ENCODE results near the gene ANKRD33B.

ANKRD33B gene

GRCh38 chr5:10530601-10531320, 33.1 kb upstream of the ANKRD33B start:
- Histone ChIP-seq H3K9me3 (ENCODE audit: control insufficient read depth, insufficient read depth, low read length) (no peaks in the 10 kb centered on the region), H3K36me3 (ENCODE audit: insufficient read depth, low read length) (no peaks in the 10 kb centered on the region), H3K9ac (ENCODE audit: low read depth, low read length) (no peak overlapping the region), H3K4me1 (ENCODE audit: insufficient read depth, low read length) (peaks cover 10% of the 10 kb centered on the region; the same call in 1 of the 2 replicates)

DNA sequence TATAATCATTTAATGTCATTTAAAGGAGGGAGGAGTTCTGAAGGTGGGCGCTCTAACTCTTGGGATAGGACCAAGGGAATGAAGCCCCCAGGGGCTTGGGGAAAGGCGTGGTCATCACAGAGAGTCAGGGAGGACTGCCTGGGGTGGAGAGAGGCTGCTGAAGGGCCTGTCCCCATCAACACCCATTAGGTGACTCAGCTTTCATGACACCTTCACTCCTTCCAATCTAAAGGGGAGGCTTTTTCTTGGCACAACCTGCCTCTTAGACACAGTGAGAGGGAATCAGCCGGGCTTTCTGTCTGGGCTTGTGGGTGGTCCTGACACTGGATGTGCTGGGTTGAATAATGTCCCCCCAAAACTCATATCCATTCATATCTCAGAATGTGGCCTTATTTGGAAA, 31.4 kb upstream of the ANKRD33B start:
- H3K9me3 ChIP-seq (ENCODE audit: control insufficient read depth, insufficient read depth, low read length), result no peaks in the 10 kb centered on the region
- H3K4me1 ChIP-seq (ENCODE audit: insufficient read depth, low read length), result peaks cover 11% of the 10 kb centered on the region; the same call in 1 of the 2 replicates
- no peak overlapping the region for H3K9ac ChIP-seq (ENCODE audit: low read depth, low read length)
- no peaks in the 10 kb centered on the region for H3K36me3 ChIP-seq (ENCODE audit: insufficient read depth, low read length)

DNA sequence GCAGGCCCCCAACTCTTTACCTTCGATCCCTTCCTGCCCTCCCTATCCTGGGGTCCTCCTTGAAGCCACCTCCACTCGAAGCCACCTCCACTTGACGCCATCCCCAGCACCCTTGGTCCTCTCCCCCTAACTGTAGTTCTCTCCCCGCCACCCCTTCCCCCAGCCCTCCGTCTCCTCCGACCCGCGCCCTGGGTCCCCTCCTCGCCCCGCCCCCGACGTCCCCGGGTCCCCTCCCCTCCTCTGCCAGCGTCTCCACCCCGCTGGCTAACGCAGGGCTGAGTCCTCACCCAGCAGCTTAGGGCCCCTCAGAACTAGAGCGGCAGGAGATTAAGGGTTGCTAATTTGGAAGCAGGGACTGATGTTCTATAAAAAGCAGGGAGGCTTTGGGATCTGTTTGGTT, 30.6 kb upstream of the ANKRD33B start:
- Histone ChIP-seq H3K36me3 (ENCODE audit: insufficient read depth, low read length) (no peaks in the 10 kb centered on the region), H3K9ac (ENCODE audit: low read depth, low read length) (no peak overlapping the region), H3K4me1 (ENCODE audit: insufficient read depth, low read length) (peaks cover 9% of the 10 kb centered on the region; the same call in 1 of the 2 replicates), H3K9me3 (ENCODE audit: control insufficient read depth, insufficient read depth, low read length) (no peaks in the 10 kb centered on the region)

GRCh38 chr5:10534561-10535530, 29.0 kb upstream of the ANKRD33B start:
- Histone ChIP-seq H3K36me3 (ENCODE audit: insufficient read depth, low read length) (no peaks in the 10 kb centered on the region), H3K9me3 (ENCODE audit: control insufficient read depth, insufficient read depth, low read length) (no peaks in the 10 kb centered on the region), H3K4me1 (ENCODE audit: insufficient read depth, low read length) (peaks cover 5% of the 10 kb centered on the region; the same call in 1 of the 2 replicates), H3K9ac (ENCODE audit: low read depth, low read length) (no peak overlapping the region)

DNA sequence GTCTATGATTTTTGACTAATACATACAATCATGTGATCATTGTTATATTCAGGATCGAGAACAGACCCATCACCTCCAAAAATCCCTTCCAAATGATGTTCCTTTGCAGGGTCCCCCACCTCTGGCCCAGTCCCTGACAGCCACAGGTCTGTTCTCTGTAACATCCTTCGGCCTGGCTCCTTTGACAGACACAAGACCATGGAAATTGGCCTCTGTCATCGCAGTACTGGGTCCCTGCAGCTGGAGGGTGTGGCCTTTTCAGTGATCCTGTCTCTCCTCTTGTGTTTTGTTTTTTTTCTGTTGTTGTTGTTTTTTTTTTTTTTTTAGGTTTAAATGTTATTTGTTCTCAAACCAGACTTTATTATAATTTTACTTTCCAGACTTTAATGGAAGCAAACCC, 27.4 kb upstream of the ANKRD33B start:
- H3K9ac ChIP-seq (ENCODE audit: low read depth, low read length), result no peak overlapping the region
- peaks cover 5% of the 10 kb centered on the region; the same call in 1 of the 2 replicates for H3K4me1 ChIP-seq (ENCODE audit: insufficient read depth, low read length)
- H3K36me3 ChIP-seq (ENCODE audit: insufficient read depth, low read length), result no peaks in the 10 kb centered on the region
- H3K9me3 ChIP-seq (ENCODE audit: control insufficient read depth, insufficient read depth, low read length), result no peaks in the 10 kb centered on the region

DNA sequence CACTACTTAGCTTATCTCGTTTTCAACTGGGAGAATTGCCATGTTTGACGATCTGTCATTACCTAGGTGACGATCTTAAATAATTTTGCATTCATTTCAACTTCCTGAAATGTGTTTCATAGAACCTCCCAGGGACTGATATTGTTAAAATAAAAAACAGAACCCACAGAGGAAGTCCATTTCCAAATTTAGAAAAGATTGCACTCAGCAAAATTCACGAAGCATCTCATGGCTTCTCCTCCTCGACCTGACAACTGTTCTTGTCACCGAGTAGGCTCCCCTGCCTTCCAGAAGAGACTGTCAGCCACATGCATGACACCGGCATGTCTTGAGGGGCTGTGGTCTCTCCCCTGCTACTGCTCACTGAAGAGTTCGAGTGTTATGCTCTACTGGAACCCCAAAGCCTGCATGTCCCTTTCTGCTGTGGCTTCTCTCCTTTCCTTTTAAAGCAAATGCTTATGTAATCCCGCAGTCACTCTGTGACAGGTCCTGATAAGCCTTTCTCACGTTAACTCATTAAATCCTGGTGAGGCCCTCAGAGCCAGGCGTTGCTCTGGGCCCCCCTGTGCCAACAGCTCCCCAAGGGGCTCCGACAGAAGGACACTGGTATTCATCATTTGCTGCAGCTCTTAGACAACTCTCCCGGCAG, 26.8 kb upstream of the ANKRD33B start:
- H3K9me3 ChIP-seq (ENCODE audit: control insufficient read depth, insufficient read depth, low read length), result no peaks in the 10 kb centered on the region
- no peaks in the 10 kb centered on the region for H3K36me3 ChIP-seq (ENCODE audit: insufficient read depth, low read length)
- no peak overlapping the region for H3K9ac ChIP-seq (ENCODE audit: low read depth, low read length)
- H3K4me1 ChIP-seq (ENCODE audit: insufficient read depth, low read length), result peaks cover 5% of the 10 kb centered on the region; the same call in 1 of the 2 replicates

GRCh38 chr5:10537624-10538023, 26.2 kb upstream of the ANKRD33B start:
- H3K4me1 ChIP-seq (ENCODE audit: insufficient read depth, low read length), result peaks cover 5% of the 10 kb centered on the region; the same call in 1 of the 2 replicates
- no peaks in the 10 kb centered on the region for H3K9me3 ChIP-seq (ENCODE audit: control insufficient read depth, insufficient read depth, low read length)
- H3K36me3 ChIP-seq (ENCODE audit: insufficient read depth, low read length), result no peaks in the 10 kb centered on the region
- no peak overlapping the region for H3K9ac ChIP-seq (ENCODE audit: low read depth, low read length)

GRCh38 chr5:10538103-10538788, 25.6 kb upstream of the ANKRD33B start:
- Histone ChIP-seq H3K36me3 (ENCODE audit: insufficient read depth, low read length) (no peaks in the 10 kb centered on the region), H3K9ac (ENCODE audit: low read depth, low read length) (no peak overlapping the region), H3K4me1 (ENCODE audit: insufficient read depth, low read length) (0 out of 2 replicates have a peak, but pooled peaks cover 5% of the 10 kb centered on the region), H3K9me3 (ENCODE audit: control insufficient read depth, insufficient read depth, low read length) (no peaks in the 10 kb centered on the region)

- Histone ChIP-seq H3K36me3 (ENCODE audit: insufficient read depth, low read length) (no peaks in the 10 kb centered on the region), H3K9ac (ENCODE audit: low read depth, low read length) (no peak overlapping the region), H3K9me3 (ENCODE audit: control insufficient read depth, insufficient read depth, low read length) (no peaks in the 10 kb centered on the region), H3K4me1 (ENCODE audit: insufficient read depth, low read length) (0 out of 2 replicates have a peak, but pooled peaks cover 5% of the 10 kb centered on the region)
Observed at GRCh38 chr5:10538789-10539686, 24.8 kb upstream of the ANKRD33B start.

DNA sequence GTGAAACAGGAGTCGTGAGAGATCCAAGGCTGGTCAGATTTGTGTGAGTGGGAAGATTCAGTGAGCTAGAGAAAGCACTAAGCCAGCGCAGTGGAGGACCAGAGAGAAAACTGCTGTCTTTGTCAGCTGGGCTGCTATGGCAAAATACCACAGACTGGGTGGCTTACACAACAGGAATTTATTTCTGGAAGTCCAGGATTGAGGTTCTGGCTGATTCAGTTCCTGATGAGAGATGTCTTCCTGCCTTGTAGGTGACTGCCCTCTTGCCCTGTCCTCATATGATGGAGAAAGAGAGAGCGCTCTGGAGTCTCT, 24.2 kb upstream of the ANKRD33B start:
- Histone ChIP-seq H3K36me3 (ENCODE audit: insufficient read depth, low read length) (no peaks in the 10 kb centered on the region), H3K4me1 (ENCODE audit: insufficient read depth, low read length) (0 out of 2 replicates have a peak, but pooled peaks cover 5% of the 10 kb centered on the region), H3K9ac (ENCODE audit: low read depth, low read length) (no peak overlapping the region), H3K9me3 (ENCODE audit: control insufficient read depth, insufficient read depth, low read length) (no peaks in the 10 kb centered on the region)

- no peak overlapping the region for H3K9ac ChIP-seq (ENCODE audit: low read depth, low read length)
- no peaks in the 10 kb centered on the region for H3K9me3 ChIP-seq (ENCODE audit: control insufficient read depth, insufficient read depth, low read length)
- 0 out of 2 replicates have a peak, but pooled peaks cover 5% of the 10 kb centered on the region for H3K4me1 ChIP-seq (ENCODE audit: insufficient read depth, low read length)
- H3K36me3 ChIP-seq (ENCODE audit: insufficient read depth, low read length), result no peaks in the 10 kb centered on the region
Observed at GRCh38 chr5:10540036-10540544, 23.8 kb upstream of the ANKRD33B start.

DNA sequence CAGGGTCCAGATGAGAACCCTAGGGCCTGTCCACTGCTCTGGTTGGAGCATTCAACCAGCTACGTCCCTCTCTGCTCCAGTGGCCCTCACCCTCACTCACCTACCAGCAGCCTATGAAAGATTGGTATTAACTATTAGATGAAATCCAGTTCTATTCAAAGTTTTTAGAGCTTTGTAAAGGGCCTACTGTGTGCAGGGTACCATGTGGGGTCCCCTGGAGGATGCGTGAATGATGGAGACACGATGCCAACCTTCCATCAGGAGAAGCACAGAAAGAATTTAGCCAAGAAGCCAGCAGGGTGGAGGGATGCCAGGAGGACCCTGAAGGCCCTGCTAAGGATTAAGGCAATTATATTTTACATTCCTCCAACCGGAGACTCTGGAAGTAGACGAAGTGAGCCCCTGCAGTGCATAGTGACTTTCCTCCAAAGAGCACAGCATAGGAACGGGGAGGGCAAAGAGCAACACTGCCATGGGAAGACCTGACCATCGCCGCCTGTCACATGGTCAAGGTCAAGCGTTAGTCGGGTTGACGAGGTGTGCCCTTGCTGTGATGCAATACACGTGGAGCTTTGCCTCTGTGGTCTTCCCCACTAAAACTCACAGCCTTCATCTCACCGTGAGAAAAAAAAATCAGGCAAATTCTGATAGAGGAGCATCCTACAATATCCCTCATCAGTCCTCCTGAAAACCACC, 22.8 kb upstream of the ANKRD33B start:
- Histone ChIP-seq H3K9ac (ENCODE audit: low read depth, low read length) (no peak overlapping the region), H3K4me1 (ENCODE audit: insufficient read depth, low read length) (peaks cover 5% of the 10 kb centered on the region; the same call in 1 of the 2 replicates)

More for the DNA sequence above, 22.8 kb upstream of the ANKRD33B start:
- no peaks in the 10 kb centered on the region for H3K36me3 ChIP-seq (ENCODE audit: insufficient read depth, low read length)
- H3K9me3 ChIP-seq (ENCODE audit: control insufficient read depth, insufficient read depth, low read length), result no peaks in the 10 kb centered on the region

Data from ES-I3 (cell line).